Measurements from ENCODE around the gene MYH1.

Gene MYH1

DNA sequence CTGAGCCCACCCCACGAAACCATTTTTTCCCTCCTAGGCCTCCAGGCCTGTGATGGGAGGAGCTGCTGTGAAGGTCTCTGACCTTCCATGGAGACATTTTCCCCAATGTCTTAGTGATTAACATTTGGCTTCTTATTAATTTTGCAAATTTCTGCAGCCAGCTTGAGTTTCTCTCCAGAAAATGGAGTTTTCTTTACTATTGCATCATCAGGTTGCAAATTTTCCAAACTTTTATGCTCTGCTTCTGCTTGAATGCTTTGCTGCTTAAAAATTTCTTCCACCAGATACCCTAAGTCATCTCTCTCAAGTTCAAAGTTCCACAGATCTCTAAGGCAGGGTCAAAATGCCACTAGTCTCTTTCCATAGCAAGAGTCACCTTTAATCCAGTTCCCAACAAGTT, 36.1 kb downstream of the MYH1 start:
- H3K4me2 ChIP-seq: no peak overlapping the region
- no peaks in the 10 kb centered on the region for H4K20me1 ChIP-seq
- H3K4me3 ChIP-seq: no peak overlapping the region
- TF ChIP-seq Cebpa-rat (IDR thresholded peaks at IDR 0.05): no peak; the same call in 1 of the 2 replicates
- H3K27me3 ChIP-seq: no peaks in the 10 kb centered on the region
- peaks cover 48% of the 10 kb centered on the region for H3K9me3 ChIP-seq
- H3K9ac ChIP-seq: no peak overlapping the region
- no peaks in the 10 kb centered on the region for H3K4me1 ChIP-seq
- H3K36me3 ChIP-seq: no peaks in the 10 kb centered on the region
- no peak overlapping the region for H3K27ac ChIP-seq

DNA sequence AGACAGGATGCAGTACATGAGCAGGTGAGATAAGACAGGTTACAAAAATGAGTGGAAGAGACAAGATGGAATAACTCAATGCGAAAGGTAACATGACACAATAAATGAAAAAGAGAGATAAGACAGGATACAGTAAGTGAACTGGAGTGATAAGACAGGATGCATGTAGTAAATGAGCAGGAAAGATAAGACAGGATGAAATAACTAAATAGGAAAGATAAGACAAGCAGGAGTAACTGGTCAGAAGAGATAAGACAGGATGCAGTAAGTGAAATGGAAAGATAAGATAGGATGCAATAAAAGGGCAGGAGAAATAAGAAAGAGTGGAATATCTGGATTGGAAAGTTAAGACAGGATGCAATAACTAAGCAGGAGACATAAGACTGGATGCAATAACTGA, 40.6 kb downstream of the MYH1 start:
- TF ChIP-seq Cebpa-rat (IDR thresholded peaks at IDR 0.05): no peak
- Histone ChIP-seq H3K4me2 (no peak overlapping the region), H3K36me3 (no peaks in the 10 kb centered on the region), H3K9ac (no peak overlapping the region), H3K27me3 (no peaks in the 10 kb centered on the region), H3K9me3 (peaks cover 20% of the 10 kb centered on the region), H4K20me1 (no peaks in the 10 kb centered on the region), H3K4me1 (no peaks in the 10 kb centered on the region), H3K4me3 (no peak overlapping the region), H3K27ac (no peak overlapping the region)

DNA sequence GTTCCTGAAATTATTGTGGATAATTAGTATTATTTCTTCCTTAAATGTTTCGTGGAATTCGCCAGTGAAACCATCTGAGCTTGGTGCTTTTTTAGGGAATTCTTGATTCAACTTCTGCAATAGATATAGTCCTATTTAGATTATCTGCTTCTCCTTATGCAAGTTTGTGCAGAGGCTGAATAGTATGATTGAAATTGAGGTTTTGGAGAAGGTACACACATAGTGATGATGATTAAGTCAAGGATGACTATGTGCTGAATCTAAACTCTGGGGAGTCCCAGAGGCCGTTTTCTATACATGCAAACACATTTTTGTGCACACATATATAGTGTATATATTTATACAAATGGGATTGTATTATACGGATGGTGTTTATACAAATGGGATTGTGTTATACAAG, 43.8 kb downstream of the MYH1 start:
- H3K27me3 ChIP-seq: no peaks in the 10 kb centered on the region

DNA sequence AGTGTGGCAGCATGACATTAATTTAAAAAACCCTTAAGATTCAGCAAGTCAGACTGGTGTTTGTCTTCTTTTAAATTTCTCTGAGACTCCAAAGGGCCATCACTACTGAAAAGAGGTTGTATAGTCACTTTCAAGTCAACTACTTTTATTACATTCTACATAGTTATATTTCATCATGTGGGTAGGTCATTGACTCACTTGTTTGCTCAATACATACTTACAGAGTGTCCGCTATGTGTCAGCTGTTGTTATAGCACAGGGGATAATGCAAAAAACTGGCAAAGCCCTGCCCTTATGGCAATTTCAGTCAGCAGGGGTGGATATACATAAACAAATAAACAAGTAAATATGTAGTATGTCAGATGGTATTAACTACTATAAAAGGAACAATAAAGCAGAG, 46.5 kb downstream of the MYH1 start:
- no peaks in the 10 kb centered on the region for H4K20me1 ChIP-seq
- H3K9me3 ChIP-seq: no peaks in the 10 kb centered on the region
- H3K27ac ChIP-seq: no peak overlapping the region
- no peaks in the 10 kb centered on the region for H3K4me1 ChIP-seq
- no peaks in the 10 kb centered on the region for H3K27me3 ChIP-seq
- H3K36me3 ChIP-seq: no peaks in the 10 kb centered on the region
- no peak overlapping the region for H3K4me3 ChIP-seq
- no peak overlapping the region for H3K9ac ChIP-seq
- no peak for TF ChIP-seq Cebpa-rat (IDR thresholded peaks at IDR 0.05)
- no peak overlapping the region for H3K4me2 ChIP-seq

More for the DNA sequence above, 43.8 kb downstream of the MYH1 start:
- no peak overlapping the region for H3K9ac ChIP-seq
- no peak overlapping the region for H3K4me3 ChIP-seq
- TF ChIP-seq Cebpa-rat (IDR thresholded peaks at IDR 0.05): no peak
- H4K20me1 ChIP-seq: no peaks in the 10 kb centered on the region
- H3K9me3 ChIP-seq: no peaks in the 10 kb centered on the region
- no peak overlapping the region for H3K27ac ChIP-seq
- no peaks in the 10 kb centered on the region for H3K36me3 ChIP-seq
- no peak overlapping the region for H3K4me2 ChIP-seq
- H3K4me1 ChIP-seq: no peaks in the 10 kb centered on the region

DNA sequence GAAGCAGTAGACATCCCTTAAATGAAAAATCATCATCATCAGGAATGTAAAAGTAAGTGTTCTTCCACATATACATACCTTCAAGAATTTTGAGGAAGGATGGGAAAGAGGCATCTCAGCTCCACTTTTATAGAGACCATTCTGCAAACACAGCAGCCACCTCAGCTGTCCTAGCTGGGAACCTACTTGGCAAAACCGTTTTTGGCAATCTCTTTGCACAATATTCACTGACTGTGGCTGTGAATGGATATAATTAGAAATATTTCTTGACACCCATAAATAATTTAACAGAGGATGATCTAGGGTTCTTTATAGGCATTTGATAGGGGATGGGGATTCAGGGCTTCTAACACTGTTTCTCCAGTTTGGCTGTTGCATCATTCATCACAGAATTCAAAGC, 48.9 kb downstream of the MYH1 start, which contains the start of gene MYH4:
MYH4 (minus strand) TSS at position 101 of the 400 bp plus-strand sequence. CDS start 2,814 bp downstream, outside the sequence.
- Histone ChIP-seq H3K36me3 (no peaks in the 10 kb centered on the region), H3K4me1 (no peaks in the 10 kb centered on the region), H3K9me3 (no peaks in the 10 kb centered on the region), H3K9ac (no peak within 1 kb of the TSS), H3K27ac (no peak within 1 kb of the TSS), H3K4me3 (no peak within 1 kb of the TSS), H3K4me2 (no peak within 1 kb of the TSS), H3K27me3 (no peaks in the 10 kb centered on the region), H4K20me1 (no peaks in the 10 kb centered on the region)
- TF ChIP-seq Cebpa-rat (IDR thresholded peaks at IDR 0.05): no peak

DNA sequence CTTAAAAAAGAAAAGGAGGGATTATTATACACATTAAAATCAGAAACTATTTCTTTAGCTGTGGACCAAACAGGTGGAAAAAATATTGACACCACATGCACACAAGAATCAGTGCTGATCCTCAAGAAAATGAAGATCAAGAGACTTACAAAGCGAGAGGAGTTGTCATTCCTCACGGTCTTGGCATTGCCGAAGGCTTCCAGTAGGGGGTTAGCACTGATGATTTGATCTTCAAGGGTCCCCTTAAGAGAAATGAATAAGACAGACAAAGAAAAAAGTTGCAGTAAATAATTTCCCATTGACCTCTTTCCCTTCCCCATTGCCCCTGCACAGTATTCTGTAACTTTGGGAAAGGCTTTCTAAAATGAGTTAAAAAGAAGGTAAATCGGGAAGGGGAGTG, 54.9 kb downstream of the MYH1 start:
- H3K4me2 ChIP-seq: no peak overlapping the region
- no peak for TF ChIP-seq Cebpa-rat (IDR thresholded peaks at IDR 0.05)
- no peaks in the 10 kb centered on the region for H3K27me3 ChIP-seq

DNA sequence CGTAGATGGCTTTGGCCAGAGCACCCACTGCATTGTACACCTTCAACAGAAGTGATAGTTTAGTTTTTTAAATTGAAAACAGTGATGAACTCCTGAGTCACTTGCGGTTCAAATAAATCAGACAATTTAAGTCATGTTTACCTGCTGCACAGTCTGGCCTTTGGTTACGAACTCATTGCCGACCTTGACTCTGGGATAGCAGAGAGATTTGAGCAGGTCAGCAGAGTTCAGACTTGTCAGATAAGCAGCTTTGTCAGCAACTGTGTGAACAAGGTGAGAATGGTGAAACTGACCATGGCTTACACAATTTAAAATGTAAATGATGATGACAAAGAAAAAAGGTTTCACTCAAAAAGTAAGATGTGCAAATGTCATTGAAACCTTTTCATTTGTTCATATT, 58.3 kb downstream of the MYH1 start:
- no peak overlapping the region for H3K4me2 ChIP-seq
- no peaks in the 10 kb centered on the region for H3K27me3 ChIP-seq
- no peaks in the 10 kb centered on the region for H3K36me3 ChIP-seq
- no peak for TF ChIP-seq Cebpa-rat (IDR thresholded peaks at IDR 0.05)
- no peaks in the 10 kb centered on the region for H4K20me1 ChIP-seq
- H3K4me3 ChIP-seq: no peak overlapping the region
- H3K9me3 ChIP-seq: peaks cover 6% of the 10 kb centered on the region; the same call in 1 of the 2 replicates
- no peak overlapping the region for H3K27ac ChIP-seq
- H3K9ac ChIP-seq: no peak overlapping the region
- no peaks in the 10 kb centered on the region for H3K4me1 ChIP-seq

More for the DNA sequence above, 54.9 kb downstream of the MYH1 start:
- no peak overlapping the region for H3K4me3 ChIP-seq
- no peaks in the 10 kb centered on the region for H3K4me1 ChIP-seq
- no peaks in the 10 kb centered on the region for H4K20me1 ChIP-seq
- H3K27ac ChIP-seq: no peak overlapping the region
- H3K9ac ChIP-seq: no peak overlapping the region
- no peaks in the 10 kb centered on the region for H3K36me3 ChIP-seq
- H3K9me3 ChIP-seq: peaks cover 6% of the 10 kb centered on the region; the same call in 1 of the 2 replicates

DNA sequence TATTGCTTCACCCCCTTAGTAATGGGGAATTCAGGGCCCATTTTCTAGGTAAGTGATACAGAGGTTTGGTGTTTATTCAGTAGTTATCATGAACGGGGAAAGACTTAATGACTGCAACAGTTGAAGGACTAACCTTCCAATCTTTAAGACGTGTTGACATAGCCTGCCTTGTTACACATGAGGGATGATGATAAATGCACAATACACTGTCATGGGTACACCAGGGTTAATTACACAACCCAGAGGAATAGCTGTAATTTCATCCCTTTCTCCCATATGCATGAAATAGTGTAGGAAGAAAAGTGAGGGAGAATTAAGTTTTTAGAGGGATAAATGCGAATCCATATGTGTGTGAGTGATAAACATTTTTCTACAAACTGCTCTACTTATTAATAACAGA, 59.6 kb downstream of the MYH1 start:
- Histone ChIP-seq H4K20me1 (no peaks in the 10 kb centered on the region), H3K9ac (no peak overlapping the region), H3K4me1 (no peaks in the 10 kb centered on the region), H3K27ac (no peak overlapping the region), H3K36me3 (no peaks in the 10 kb centered on the region), H3K27me3 (no peaks in the 10 kb centered on the region), H3K4me2 (no peak overlapping the region), H3K9me3 (no peaks in the 10 kb centered on the region), H3K4me3 (no peak overlapping the region)
- TF ChIP-seq Cebpa-rat (IDR thresholded peaks at IDR 0.05): no peak

DNA sequence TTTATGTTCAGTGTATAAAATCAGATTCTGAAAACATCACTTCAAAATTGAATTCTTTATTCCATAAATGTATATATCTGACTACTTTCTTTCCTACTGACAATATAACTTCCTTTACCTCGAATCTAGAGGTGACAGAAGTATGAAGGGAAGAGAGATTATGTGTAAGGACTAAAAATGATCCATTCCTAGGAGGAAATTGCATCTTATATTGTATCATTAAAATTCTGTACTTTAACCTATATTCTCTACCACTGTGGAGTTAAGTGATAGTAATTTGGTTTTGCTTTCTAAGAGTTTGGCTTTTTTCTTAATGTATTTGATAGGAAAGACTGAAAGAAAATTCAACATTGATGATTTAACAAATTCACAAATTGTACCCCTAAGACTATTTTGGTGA, 60.4 kb downstream of the MYH1 start:
- no peak overlapping the region for H3K9ac ChIP-seq

DNA sequence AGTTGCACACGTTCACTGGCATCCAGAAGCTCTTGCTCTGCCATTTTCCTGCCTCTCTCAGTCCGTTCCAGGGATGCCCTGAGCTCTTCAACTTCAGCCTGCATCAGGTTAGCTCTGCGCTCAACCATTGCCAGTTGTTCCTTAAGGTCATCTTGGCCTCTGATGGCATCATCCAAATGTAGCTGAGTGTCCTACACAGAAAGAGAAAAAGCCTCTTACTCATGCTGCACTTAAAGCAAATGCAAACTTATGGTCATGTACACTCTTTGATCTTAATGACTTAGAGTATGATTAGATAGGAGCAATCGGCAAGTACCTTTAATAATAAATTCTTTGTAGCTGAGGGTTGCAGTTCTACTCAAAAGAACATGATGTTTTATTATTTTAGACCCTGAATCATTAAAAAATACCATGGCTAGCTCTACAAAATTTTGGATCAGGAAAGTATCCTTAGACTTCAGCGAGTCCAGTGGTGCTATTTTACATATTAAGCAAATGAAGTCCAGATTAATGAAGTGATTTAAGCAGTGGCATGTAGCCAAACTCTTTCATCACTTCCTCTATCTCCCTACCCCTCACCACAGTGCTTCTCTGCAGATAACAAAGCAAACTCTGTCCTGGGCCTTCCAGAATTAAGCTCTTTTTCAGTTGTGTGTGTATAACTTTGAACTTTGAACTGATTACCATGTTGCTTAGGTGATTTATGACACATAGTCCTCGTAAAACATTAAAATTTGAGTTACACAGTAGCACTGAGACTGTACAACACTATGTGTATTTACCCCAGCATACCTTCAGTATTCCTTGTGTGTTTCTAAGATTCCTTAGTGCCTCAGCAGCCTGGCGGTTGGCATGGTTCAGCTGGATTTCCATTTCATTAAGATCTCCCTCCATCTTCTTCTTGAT, 71.1 kb downstream of the MYH1 start:
- Histone ChIP-seq H3K27me3 (no peaks in the 10 kb centered on the region), H3K4me2 (no peak overlapping the region), H4K20me1 (no peaks in the 10 kb centered on the region), H3K9me3 (no peaks in the 10 kb centered on the region), H3K27ac (no peak overlapping the region), H3K4me3 (no peak overlapping the region), H3K36me3 (no peaks in the 10 kb centered on the region), H3K4me1 (no peaks in the 10 kb centered on the region), H3K9ac (no peak overlapping the region)
- no peak for TF ChIP-seq Cebpa-rat (IDR thresholded peaks at IDR 0.05)

More for the DNA sequence above, 60.4 kb downstream of the MYH1 start:
- TF ChIP-seq Cebpa-rat (IDR thresholded peaks at IDR 0.05): no peak
- H4K20me1 ChIP-seq: no peaks in the 10 kb centered on the region
- no peaks in the 10 kb centered on the region for H3K36me3 ChIP-seq
- H3K9me3 ChIP-seq: no peaks in the 10 kb centered on the region
- no peaks in the 10 kb centered on the region for H3K27me3 ChIP-seq
- no peak overlapping the region for H3K27ac ChIP-seq
- no peaks in the 10 kb centered on the region for H3K4me1 ChIP-seq
- H3K4me3 ChIP-seq: no peak overlapping the region
- H3K4me2 ChIP-seq: no peak overlapping the region
